Mesodermal cell (in vitro differentiated cells): Measurements from ENCODE around the gene HTR2A.

Source experiments
- H3K27ac ChIP-seq: 2 replicates; pipeline ENCODE4 v1.7.0; 2013; ENCODE audit warnings: mild to moderate bottlenecking, low read depth, low read length, moderate library complexity; ENCODE audit not compliant: severe bottlenecking
- H3K36me3 ChIP-seq: 2 replicates; pipeline ENCODE4 v1.7.1; 2013; ENCODE audit warnings: mild to moderate bottlenecking, low read length, moderate library complexity; ENCODE audit not compliant: control insufficient read depth, insufficient read depth
- H3K4me1 ChIP-seq: one replicate; pipeline ENCODE4 v1.7.1; 2013; ENCODE audit warnings: mild to moderate bottlenecking, low read length; ENCODE audit not compliant: insufficient read depth, control insufficient read depth, poor library complexity, severe bottlenecking
- H3K4me3 ChIP-seq: 2 replicates; pipeline ENCODE4 v1.7.0; 2013; ENCODE audit warnings: low read length, control low read depth, mild to moderate bottlenecking; ENCODE audit not compliant: insufficient read depth, poor library complexity, severe bottlenecking; ENCODE audit errors: extremely low read depth
- H3K9me3 ChIP-seq: 2 replicates; pipeline ENCODE4 v1.7.1; 2013; ENCODE audit warnings: mild to moderate bottlenecking, low read length, moderate library complexity; ENCODE audit not compliant: control insufficient read depth
- WGBS, 2 experiments: methylation state at CpG; one replicate each; pipeline ENCODE4 v1.1.5; 2013; ENCODE audit warnings: missing lambda C conversion rate in 2 of 2; ENCODE audit not compliant: insufficient coverage in 2 of 2; 5-methylcytosine and 5-hydroxymethylcytosine counted together

Gene HTR2A

DNA sequence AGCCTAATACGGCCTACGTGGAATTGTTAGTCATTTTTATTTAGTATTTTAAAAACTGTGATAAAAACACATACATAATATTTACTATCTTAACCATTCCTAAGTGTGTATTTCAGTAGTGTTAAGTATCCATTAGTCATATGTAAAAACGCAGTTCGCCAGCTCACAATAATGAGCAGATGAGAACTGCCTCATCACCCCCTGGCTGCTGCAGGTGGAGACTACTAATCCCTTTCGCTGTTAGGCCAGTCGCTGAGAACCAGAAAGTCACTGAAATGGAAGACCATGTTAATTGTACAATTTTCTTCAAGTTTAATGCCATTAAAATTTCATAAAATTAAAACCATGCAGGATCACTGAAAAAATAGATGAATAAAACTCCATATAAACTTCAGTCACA lies 101.5 kb downstream of the HTR2A start:
- Histone ChIP-seq H3K9me3 (no peaks in the 10 kb centered on the region), H3K4me1 (peaks cover 4% of the 10 kb centered on the region), H3K27ac (no peak overlapping the region), H3K36me3 (peaks cover 20% of the 10 kb centered on the region), H3K4me3 (no peak overlapping the region)
- WGBS, 2 experiments, result no CpG with 5 or more reads among the region's 6 CpGs

GRCh38 chr13:46783504-46783903 lies 113.3 kb downstream of the HTR2A start:
- Histone ChIP-seq H3K27ac (no peak overlapping the region), H3K4me1 (no peaks in the 10 kb centered on the region), H3K9me3 (no peaks in the 10 kb centered on the region), H3K36me3 (peaks cover 42% of the 10 kb centered on the region), H3K4me3 (no peak overlapping the region)
- WGBS, 2 experiments, result no CpG with 5 or more reads among the region's 3 CpGs

- 90 to 100% methylated on average over 1 to 2 of the region's 2 CpGs for WGBS, 2 experiments
- H3K36me3 ChIP-seq, result peaks cover 45% of the 10 kb centered on the region
Observed at GRCh38 chr13:46782691-46783090, 114.2 kb downstream of the HTR2A start.

DNA sequence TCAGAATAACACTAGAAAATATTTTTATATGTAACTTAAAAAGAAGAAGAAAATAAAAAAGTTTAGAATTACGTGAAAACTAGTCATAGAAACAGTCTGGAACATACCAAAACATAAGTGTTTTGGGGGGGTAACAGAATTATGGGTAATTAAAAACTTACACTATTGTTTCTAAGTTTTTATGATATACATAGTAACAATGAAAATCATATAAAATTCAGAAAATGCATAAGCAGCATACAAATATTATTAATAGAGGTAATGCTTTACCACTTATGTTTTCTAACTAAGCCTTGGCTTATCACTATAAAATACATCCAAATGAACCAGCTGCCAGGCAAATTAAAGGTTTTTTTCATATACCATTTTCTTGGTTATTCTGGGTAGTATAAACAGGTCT lies 114.8 kb downstream of the HTR2A start:
- peaks cover 50% of the 10 kb centered on the region for H3K36me3 ChIP-seq
- no peaks in the 10 kb centered on the region for H3K9me3 ChIP-seq
- H3K27ac ChIP-seq, result no peak overlapping the region
- H3K4me3 ChIP-seq, result no peak overlapping the region
- no peaks in the 10 kb centered on the region for H3K4me1 ChIP-seq
- no CpG with 5 or more reads among the region's 1 CpG for WGBS, 2 experiments

More at GRCh38 chr13:46782691-46783090, 114.2 kb downstream of the HTR2A start:
- no peaks in the 10 kb centered on the region for H3K4me1 ChIP-seq
- no peaks in the 10 kb centered on the region for H3K9me3 ChIP-seq
- H3K27ac ChIP-seq, result no peak overlapping the region
- no peak overlapping the region for H3K4me3 ChIP-seq
